HepG2 (cell line): ENCODE measurements around the gene SPATC1L. TPM values are rescaled to one million over a fixed set of nuclear protein-coding genes. Genes with fewer than 3 reads are reported as not detected.

Source experiments
- ATAC-seq: fragments of 200-7000 bp; cut with Tn5 transposase; 3 replicates; pipeline ENCODE4 v1.9.1; 2020; ENCODE audit warnings: mild to moderate bottlenecking, moderate library complexity
- BruUV-seq: library from RNA; stranded (reverse); fragments of 400-500 nt; replicated peaks from 2 replicates; lab custom pipeline; 2021; lab: Mats Ljungman, UMichigan
- CTCF ChIA-PET: fragments of 300-600 bp; formaldehyde crosslinking; extraction: SDS; loops from one replicate; lab custom pipeline; 2021; ENCODE audit warnings: low total read pairs, inconsistent platforms, low intra/inter-chr PET ratio; lab: Yijun Ruan, JAX
- POLR2A ChIA-PET: fragments of 350-600 bp; sonication (Branson Sonifier 250); formaldehyde crosslinking; loops from one replicate; lab custom pipeline; 2020; ENCODE audit warnings: antibody characterized with exemption, inconsistent platforms; lab: Yijun Ruan, JAX
- DNase-seq: peaks from one replicate; pipeline ENCODE4 v3.0.0-alpha.2; 2015; ENCODE audit warnings: low spot score
- FAIRE-seq: peaks from 3 replicates; lab custom pipeline; 2011; peaks lifted over from hg19 to GRCh38; lab: Jason Lieb, UNC
- H2AFZ ChIP-seq: one replicate; pipeline ENCODE4 v1.6.1; 2011; ENCODE audit warnings: low read length, inconsistent platforms
- H3K27ac ChIP-seq: fragments of 300-600 bp; 3 replicates; pipeline ENCODE4 v1.8.0; 2011; ENCODE audit warnings: mixed run types, mild to moderate bottlenecking, mixed read lengths, low read length, inconsistent platforms; ENCODE audit not compliant: insufficient read depth; ENCODE audit errors: extremely low read length
- H3K27me3 ChIP-seq, 2 experiments: fragments of 200-600 bp in 1 of 2; 2 replicates in 1 of 2; 3 replicates in 1 of 2; pipeline versions ENCODE4 v1.6.0 to v1.8.0; 2011; ENCODE audit warnings: low read length in 2 of 2, mild to moderate bottlenecking in 2 of 2, moderate library complexity in 2 of 2, inconsistent platforms in 1 of 2; ENCODE audit not compliant: insufficient read depth in 2 of 2, control insufficient read depth in 1 of 2
- H3K36me3 ChIP-seq, 2 experiments: fragments of 200-600 bp in 1 of 2; replicated peaks in 1 of 2; 2 replicates in 1 of 2; 3 replicates in 1 of 2; pipeline versions ENCODE4 v1.5.1 to v1.8.0; 2011; ENCODE audit warnings: low read length in 2 of 2, inconsistent platforms in 1 of 2; ENCODE audit not compliant: insufficient read depth in 2 of 2, control insufficient read depth in 1 of 2
- H3K4me1 ChIP-seq: 2 replicates; pipeline ENCODE4 v1.5.1; 2012; ENCODE audit warnings: low read length, inconsistent platforms; ENCODE audit not compliant: insufficient read depth
- H3K4me2 ChIP-seq: 2 replicates; pipeline ENCODE4 v1.6.0; 2011; ENCODE audit warnings: low read depth, low read length, inconsistent platforms
- H3K4me3 ChIP-seq, 3 experiments: fragments of 200-600 bp in 1 of 3; sonication (generic), shearing (Covaris generic) in 1 of 3; replicated peaks in 1 of 3; 2 replicates each; pipeline ENCODE4 v1.5.1; 2011 to 2016; ENCODE audit warnings: low read length in 3 of 3, inconsistent platforms in 2 of 3, low read depth in 2 of 3, mild to moderate bottlenecking in 2 of 3, control low read depth in 1 of 3, mixed read lengths in 1 of 3; ENCODE audit not compliant: insufficient read depth in 1 of 3
- H3K79me2 ChIP-seq: one replicate; pipeline ENCODE4 v1.6.1; 2011; ENCODE audit warnings: low read length, inconsistent platforms; ENCODE audit not compliant: insufficient read depth
- H3K9ac ChIP-seq: 2 replicates; pipeline ENCODE4 v1.6.0; 2011; ENCODE audit warnings: mild to moderate bottlenecking, low read depth, low read length, inconsistent platforms; ENCODE audit not compliant: insufficient read depth
- H3K9me3 ChIP-seq: 2 replicates; pipeline ENCODE4 v1.5.1; 2012; ENCODE audit warnings: mild to moderate bottlenecking, low read length
- H4K20me1 ChIP-seq: 2 replicates; pipeline ENCODE4 v1.6.0; 2011; ENCODE audit warnings: inconsistent platforms, mild to moderate bottlenecking, low read length, moderate library complexity; ENCODE audit not compliant: insufficient read depth
- CSRNP1 ChIP-seq: sonication (generic); formaldehyde crosslinking; IDR thresholded peaks from 2 replicates; pipeline ENCODE4 v1.8.1; 2023; ENCODE audit warnings: mild to moderate bottlenecking, missing genetic modification reagents
- ELF3 ChIP-seq: IDR thresholded peaks from 2 replicates; pipeline ENCODE4 v1.6.1; 2016; ENCODE audit warnings: missing genetic modification reagents, missing compliant biosample characterization
- KDM4B ChIP-seq: sonication (generic); formaldehyde crosslinking; IDR thresholded peaks from 2 replicates; pipeline ENCODE4 v1.4.0; 2020; ENCODE audit warnings: missing genetic modification reagents
- MIER3 ChIP-seq: IDR thresholded peaks from 2 replicates; pipeline ENCODE4 v1.6.1; 2016; ENCODE audit warnings: missing compliant biosample characterization, borderline replicate concordance
- SIX4 ChIP-seq: sonication (generic); formaldehyde crosslinking; IDR thresholded peaks from 2 replicates; pipeline ENCODE4 v1.4.0; 2020; ENCODE audit warnings: missing genetic modification reagents
- ZBTB42 ChIP-seq: sonication (generic); formaldehyde crosslinking; IDR thresholded peaks from 2 replicates; pipeline ENCODE4 v1.5.0; 2020; ENCODE audit warnings: mild to moderate bottlenecking, missing genetic modification reagents
- ZNF317 ChIP-seq: sonication (generic); formaldehyde crosslinking; IDR thresholded peaks from 2 replicates; pipeline ENCODE4 v1.5.0; 2020; ENCODE audit warnings: mild to moderate bottlenecking, missing genetic modification reagents
- ZNF577 ChIP-seq: sonication (generic); formaldehyde crosslinking; IDR thresholded peaks from 2 replicates; pipeline ENCODE4 v1.4.0; 2020; ENCODE audit warnings: mild to moderate bottlenecking, low read depth, missing genetic modification reagents, borderline replicate concordance
- ZNF629 ChIP-seq: sonication (generic); formaldehyde crosslinking; conservative IDR thresholded peaks from 2 replicates; pipeline ENCODE4 v1.5.0; 2020; ENCODE audit warnings: missing genetic modification reagents
- WGBS: methylation state at CpG from one replicate; pipeline ENCODE4 v1.1.6; 2017; ENCODE audit warnings: low lambda C conversion rate; 5-methylcytosine and 5-hydroxymethylcytosine counted together
- in situ Hi-C: cut with HindIII; loops from 2 replicates; pipeline ENCODE4 v1.10.0; 2017; ENCODE audit warnings: low pct_unique_long_range_greater_than_20kb; ENCODE audit not compliant: extremely low pct_ligation_motif_present
- intact Hi-C: fragments of 100-400 bp; cut with micrococcal nuclease; formaldehyde crosslinking; loops from one replicate; pipeline ENCODE4 v1.10.0; 2022; ENCODE audit not compliant: unreplicated experiment
- polyA plus RNA-seq, 8 experiments: library from polyadenylated mRNA; depleted of rRNA in 3 of 8; stranded (reverse) in 7 of 8; unstranded in 1 of 8; fragments of >200 nt; fragmentation: Illumina TruSeq in 4 of 8; extraction: Trizol in 4 of 8; gene quantifications; 2 replicates each; pipeline versions ENCODE4 v1.2.1 to v1.2.3, GENCODE V29; 2011 to 2016; ENCODE audit warnings: low read depth in 4 of 8, missing spikeins in 1 of 8, mixed read lengths in 1 of 8; ENCODE audit not compliant: insufficient read depth in 1 of 8
- total RNA-seq, 5 experiments: library from RNA; depleted of rRNA; stranded (reverse); fragments of >200 nt; fragmentation: Illumina TruSeq; extraction: Trizol; gene quantifications; 2 replicates each; pipeline ENCODE4 v1.2.3, GENCODE V29; 2016; ENCODE audit warnings: low read depth in 1 of 5

SPATC1L gene
- total and polyA plus RNA-seq, 2 of the 13 experiments (the other 11 are each of a cell fraction or from before 2014, with no cell fraction given): 1.4 to 3.3 TPM

DNA sequence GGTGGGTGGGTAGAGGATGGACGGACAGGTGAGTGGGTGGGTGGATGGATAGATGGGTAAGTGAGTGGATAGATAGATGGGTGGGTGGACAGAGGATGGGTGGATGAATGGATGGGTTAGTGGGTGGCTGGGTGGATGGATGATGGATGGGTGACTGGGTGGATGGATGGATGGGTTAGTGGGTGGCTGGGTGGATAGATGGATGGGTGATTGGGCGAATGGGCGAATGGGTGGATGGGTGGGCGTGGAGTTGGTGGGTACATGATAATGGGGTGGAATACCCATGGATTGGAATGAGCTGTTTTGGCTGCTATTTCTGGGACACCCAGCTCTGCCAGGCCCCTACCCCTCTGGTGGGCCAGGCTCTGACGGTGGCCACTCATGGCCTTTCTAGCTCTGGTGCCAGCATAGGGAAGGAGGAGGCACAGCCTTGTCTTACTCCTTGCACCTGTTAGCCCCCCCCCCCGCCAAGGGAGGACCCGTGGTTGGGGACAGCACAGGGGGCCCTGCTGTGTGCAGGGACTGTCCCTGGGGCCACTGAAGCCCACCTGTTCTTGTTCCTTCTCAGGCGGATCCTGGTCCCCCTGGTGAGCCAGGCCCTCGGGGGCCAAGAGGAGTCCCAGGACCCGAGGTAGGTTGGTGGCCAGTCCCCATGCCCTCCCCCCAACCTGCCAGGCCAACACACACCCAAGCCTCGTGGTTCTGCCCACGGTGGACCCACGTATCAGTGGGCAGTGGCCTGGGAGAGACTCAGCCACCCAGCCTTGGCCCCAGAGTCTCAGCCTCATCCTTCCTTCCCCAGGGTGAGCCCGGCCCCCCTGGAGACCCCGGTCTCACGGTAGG is 60.0 kb downstream of the SPATC1L start:
- in situ Hi-C loops (loop anchor here (5.0 kb wide), 1 partner anchor 152 kb away; no protein-coding TSS in a partner anchor), intact Hi-C loops (no loop called here)
- ATAC-seq (no peak), FAIRE-seq (no peak), DNase-seq (no peak)
- WGBS: 41% methylated on average over 7 of the region's 16 CpGs
- Histone ChIP-seq H3K9me3 (no peaks in the 10 kb centered on the region), H3K36me3 (no peaks in the 10 kb centered on the region), H3K4me2 (no peak overlapping the region), H3K4me1 (no peaks in the 10 kb centered on the region), H3K4me3 (no peak overlapping the region), H3K9ac (no peak overlapping the region), H3K27me3 (peaks cover 1 to 6% of the 10 kb centered on the region in 2 experiments; a peak in 1 of 5 replicates), H3K27ac (no peak overlapping the region), H4K20me1 (no peaks in the 10 kb centered on the region), H3K79me2 (no peaks in the 10 kb centered on the region), H2AFZ (no peak overlapping the region)
- ChIA-PET POLR2A (no interaction called here), CTCF (no interaction called here)
- BruUV-seq: no TSS peak
- TF ChIP-seq MIER3 (CRISPR knock-in tag) (no peak), ELF3 (CRISPR knock-in tag) (no peak), ZNF577 (CRISPR knock-in tag) (no peak), SIX4 (no peak), ZNF629 (CRISPR knock-in tag) (no peak), ZNF317 (CRISPR knock-in tag) (no peak), CSRNP1 (CRISPR knock-in tag) (no peak), ZBTB42 (no peak), KDM4B (CRISPR knock-in tag) (no peak)
